ENCODE results near the gene CYP4A22.
"Not testable (repeated sequence)": the region's sequence is repeated elsewhere in the genome, so short reads cannot be mapped to it uniquely, and the experiment has no call there.

The CYP4A22 gene

DNA sequence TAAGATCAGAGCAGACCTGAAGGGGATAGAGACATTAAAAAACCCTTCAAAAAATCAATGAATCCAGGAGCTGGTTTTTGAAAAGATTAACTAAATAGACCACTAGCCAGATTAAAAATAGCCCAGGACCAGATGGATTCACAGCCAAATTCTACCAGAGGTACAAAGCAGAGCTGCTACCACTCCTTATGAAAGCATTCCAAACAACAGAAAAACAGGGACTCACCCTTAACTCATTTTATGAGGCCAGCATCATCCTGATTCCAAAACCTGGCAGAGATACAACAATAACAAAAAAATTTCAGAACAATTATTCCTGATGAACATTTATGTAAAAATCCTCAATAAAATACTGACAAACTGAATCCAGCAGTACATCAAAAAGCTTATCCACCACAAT, 19.2 kb downstream of the CYP4A22 start:
- not testable (repeated sequence) for DNase-seq

- not testable (repeated sequence) for DNase-seq
Measured at GRCh38 chr1:47157957-47158356, 20.7 kb downstream of the CYP4A22 start.

- no peak for DNase-seq
Measured at GRCh38 chr1:47160716-47161115, 23.5 kb downstream of the CYP4A22 start.

DNA sequence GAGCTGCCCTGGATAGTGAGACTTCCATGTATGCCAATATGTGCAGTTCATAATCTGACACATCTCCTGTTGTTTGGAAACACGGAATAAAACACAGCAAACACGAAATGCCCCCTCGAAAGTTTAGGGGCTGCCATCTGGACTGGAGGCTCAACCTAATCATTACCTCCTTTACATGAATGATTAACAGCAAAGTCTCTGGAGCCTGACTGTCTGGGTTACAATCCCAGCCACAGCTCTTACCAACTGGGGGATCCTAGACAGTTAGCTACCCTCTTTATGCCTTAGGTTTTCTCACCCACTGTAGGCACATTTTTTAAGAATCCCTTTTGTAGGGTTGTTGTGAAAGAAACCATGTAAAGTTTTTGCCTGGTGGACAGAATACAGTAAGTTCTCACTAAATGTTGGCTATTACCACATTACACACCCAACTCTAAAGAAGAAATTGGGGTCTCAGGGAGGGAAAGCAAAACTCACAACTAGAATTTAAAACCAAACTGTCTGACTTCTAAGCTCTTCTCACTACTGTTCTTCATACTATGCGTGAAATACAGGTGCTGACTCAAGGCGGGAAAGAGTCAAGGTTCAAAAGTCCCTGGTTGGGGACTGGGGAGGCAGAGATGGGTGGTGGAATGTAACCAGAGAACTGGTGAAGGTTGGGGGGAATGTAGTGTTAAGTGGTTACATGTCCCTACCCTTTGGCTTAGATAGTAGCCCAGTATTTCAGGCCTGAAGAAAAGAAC, 24.2 kb downstream of the CYP4A22 start:
- DNase-seq = no peak

DNA sequence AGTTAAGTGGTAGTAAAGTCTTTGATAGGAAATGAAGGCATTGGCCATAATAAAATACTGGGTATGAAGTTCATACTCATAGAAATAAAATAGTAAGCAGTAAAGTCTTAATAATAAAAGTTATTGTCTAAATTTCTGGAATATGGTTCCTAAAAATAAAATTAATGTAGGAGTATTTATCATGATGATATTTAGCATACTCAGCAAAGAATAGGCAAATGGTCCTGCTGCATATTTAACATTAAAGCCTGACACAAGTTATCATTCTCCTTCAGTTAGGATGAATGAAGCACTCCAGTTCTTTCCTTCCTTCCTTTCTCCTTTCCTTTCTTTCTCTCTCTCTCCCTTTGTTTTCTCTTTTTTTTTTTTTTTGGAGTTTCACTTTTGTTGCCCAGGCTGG, 27.3 kb downstream of the CYP4A22 start:
- DNase-seq = no peak

GRCh38 chr1:47172782-47173181, 35.5 kb downstream of the CYP4A22 start:
- no peak for DNase-seq

GRCh38 chr1:47174656-47175020, 37.4 kb downstream of the CYP4A22 start:
- DNase-seq = no peak

DNA sequence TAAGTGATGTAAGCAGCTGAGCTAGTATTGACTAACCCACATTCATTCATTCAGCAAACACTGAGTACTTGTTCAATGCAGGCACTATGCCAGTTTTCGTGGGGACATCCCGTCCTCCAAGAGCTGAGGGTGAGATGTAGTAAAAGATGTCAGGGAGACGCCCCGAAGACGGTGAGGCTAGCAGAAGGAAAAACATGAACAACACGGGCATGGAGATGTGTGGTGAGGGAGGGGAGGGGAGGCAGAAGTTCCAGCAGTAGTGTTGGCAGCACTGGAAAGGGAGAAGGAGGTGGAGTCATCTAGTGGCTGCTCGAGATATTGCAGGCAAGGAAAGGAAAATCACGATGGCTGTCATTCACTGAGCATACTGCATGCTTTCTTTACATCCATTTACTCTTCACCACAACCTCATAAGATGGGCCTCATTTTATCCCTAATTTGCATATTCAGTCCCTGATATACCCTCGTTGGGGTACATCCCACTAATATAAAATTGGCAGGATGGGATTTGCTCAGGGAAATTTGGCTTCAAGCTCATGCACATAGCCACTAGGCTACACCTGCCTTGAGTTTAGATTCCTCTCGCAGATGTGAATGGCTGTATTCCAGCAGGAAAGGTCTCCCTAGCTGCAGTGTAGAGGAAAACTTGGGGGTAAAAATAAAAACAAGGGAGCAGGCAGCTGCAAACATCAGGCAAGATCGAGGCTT, 38.1 kb downstream of the CYP4A22 start:
- DNase-seq = peak; percentile 56

GRCh38 chr1:47178020-47178419, 40.8 kb downstream of the CYP4A22 start:
- DNase-seq = no peak

GRCh38 chr1:47178654-47179016, 41.4 kb downstream of the CYP4A22 start:
- no peak for DNase-seq

DNA sequence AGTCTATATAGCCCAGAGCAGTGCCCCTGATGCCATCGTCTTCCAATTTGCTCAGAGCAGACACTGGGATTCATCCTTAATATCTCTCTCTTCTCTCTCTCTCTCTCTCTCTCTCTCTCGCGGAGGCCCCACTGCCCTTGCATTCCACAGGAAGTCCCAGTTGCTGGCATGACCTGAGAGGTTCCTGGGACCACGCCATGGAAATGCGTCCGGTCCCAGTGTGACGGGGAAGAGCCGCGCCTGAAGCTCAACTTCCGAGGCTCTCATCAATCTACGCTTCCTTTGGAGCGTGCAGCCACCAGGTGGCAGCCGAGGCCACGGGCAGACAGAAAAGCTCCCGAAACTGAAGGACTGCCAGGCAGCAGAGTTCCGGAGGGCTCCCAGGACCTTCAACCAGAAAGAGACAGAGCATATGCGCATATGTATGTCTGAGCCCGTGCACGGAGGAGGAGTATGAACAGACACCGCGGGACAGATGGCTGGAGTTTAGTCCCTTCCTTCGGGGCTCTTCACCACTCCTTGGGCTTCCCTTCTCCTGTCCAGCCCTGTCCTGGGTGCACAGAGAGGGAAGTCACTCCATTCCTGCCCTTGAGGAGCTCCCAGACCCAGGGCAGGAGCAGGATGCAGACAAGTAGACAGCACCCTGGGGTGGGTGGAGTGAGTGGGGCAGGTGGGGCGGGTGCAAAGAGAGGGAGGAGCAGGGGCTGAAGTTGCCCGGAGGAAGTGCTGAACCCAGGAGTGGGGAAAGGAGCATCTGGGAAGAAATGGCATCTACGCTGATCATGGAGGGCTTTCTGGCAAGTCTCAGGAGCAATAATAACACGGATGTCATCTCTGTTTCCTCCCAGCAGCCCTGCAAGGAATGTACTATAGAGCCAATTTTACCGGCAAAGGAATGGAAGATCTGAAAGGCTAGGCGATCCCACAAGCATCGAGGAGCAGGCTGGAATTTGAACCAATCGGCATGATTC, 42.1 kb downstream of the CYP4A22 start:
- peak; percentile 95 for DNase-seq

DNA sequence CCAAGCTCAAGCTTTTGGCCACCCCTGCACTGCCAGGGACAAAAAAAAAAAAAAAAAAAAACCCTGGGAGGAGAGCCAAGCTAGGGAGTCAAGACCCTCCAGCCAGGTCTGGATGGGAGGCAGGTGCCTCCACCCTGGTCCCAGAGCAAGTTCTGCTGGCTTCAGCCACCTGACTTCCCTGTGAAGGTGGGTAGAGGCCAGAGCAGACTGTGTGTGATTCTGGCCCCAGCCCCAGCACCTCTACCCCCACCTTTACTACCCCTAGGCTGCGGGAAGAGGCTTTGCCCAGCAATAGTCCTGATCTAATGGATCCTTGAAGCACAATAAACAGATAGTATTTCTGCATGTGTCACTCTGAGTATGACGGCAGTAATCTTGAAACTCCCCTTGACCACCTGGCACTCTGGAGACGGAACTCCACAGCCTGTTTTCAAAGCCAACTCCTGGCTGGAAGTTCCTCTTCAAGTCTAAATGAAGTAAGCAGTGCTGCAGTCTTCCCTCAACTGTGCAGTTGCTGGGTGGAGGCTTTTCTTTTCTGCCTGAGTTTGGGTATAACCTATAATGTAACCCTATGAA, 42.8 kb downstream of the CYP4A22 start:
- no peak for DNase-seq

DNA sequence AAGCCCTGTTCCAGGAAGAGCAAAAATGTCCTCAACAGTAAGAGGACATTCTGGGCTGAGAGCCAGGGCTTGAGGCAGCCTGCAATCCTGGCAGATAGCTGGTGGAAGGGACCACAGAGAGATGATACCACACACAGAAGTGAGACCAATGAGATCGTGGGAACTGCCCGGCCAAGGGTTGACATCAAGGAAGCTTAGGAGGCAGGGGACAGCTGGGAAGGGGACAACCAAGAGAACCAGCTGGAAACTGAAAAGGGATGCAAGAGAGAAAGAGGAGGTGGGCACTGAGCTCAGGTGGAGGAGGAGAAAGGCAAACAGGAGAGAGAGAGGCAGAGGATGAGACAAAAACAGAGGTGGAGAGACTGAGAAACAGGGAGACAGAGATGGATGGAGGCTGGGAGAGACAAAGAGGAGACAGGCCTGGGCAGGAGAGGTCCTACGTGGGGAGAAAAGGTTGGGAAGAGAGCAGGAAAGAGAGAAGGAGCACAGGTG, 43.4 kb downstream of the CYP4A22 start:
- DNase-seq = peak; percentile 3

DNA sequence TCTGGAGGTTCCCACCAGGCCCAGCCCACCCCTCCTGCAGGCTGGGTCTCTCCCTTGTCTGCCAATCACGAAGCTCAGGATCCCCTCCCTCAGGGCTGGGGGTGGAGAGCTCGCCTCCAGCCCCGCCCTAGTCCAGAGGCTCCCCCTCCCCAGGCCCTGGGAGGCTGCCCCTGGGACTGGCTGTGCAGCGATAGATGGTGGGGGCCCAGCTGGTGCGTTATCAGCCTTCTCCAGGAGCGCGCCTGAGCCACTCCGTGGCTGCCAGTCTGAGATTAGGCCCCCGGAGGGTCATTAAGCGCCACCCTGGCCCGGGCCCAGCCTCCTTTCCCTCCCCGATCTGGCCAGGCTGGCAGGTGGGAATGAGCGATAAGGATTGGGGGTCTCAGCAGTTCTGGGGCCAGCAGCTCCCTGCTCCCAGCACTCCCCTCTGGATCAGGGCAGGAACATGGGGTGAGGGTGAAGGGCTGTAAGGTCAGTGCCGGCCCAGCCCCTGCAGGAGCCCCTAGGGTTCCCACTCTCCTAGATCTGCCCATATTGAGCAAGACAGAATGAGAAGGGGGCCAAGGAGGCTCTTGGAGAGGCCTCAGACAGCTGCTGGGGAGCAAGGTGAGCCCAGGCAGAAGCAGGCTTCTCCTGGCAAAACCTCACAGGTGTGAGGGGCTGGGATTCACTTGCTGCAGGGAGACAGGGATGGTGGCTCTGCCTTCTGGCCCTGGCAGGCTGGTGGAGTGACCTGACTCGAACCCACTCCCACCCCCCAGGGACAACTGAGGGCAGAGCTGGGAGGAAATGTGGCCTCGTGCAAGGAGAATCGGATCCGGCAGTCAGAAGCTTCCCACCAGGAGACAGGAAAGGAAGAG, 44.1 kb downstream of the CYP4A22 start:
- DNase-seq = no peak

- no peak for DNase-seq
Measured at GRCh38 chr1:47181955-47182675, 44.9 kb downstream of the CYP4A22 start.

DNA sequence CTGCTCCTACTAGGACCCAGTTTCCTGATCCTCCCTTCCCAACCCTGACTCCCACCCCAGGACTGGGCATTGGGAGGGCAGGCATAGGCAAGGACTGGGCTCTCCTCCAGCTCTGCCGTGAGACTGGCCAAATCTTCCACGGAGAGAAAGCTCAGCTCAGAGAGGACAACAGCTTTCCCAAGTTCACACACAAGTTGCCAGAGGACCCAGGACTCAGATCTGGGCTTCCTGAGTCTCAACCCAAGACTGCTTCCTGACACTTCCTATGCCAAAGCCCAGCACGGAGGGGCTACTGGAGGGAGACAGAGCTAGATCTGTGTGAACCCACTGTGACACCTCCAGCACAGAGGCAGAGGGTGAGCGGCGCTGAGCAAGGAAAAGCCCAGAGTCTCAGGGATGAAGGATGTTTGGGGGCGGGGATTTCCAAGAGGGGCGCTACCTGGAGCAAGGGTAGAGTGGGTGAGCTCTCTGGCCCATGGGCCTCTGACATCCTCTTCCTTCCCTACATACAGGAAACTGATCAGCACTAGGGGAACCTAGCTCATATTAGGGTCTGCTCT, 45.5 kb downstream of the CYP4A22 start:
- DNase-seq = no peak

- DNase-seq = no peak
Measured at GRCh38 chr1:47183308-47184089, 46.3 kb downstream of the CYP4A22 start.

GRCh38 chr1:47184090-47184821, 47.0 kb downstream of the CYP4A22 start:
- no peak for DNase-seq
